Glomerular visceral epithelial cell (primary cell): ENCODE results near the gene ABHD6.
"Not testable (repeated sequence)": the region's sequence is repeated elsewhere in the genome, so short reads cannot be mapped to it uniquely, and the experiment has no call there.

Experiments
- DNase-seq: peaks from one replicate; pipeline ENCODE4 v3.0.0-alpha.2; 2016; ENCODE audit errors: extremely low spot score

The ABHD6 gene

DNA sequence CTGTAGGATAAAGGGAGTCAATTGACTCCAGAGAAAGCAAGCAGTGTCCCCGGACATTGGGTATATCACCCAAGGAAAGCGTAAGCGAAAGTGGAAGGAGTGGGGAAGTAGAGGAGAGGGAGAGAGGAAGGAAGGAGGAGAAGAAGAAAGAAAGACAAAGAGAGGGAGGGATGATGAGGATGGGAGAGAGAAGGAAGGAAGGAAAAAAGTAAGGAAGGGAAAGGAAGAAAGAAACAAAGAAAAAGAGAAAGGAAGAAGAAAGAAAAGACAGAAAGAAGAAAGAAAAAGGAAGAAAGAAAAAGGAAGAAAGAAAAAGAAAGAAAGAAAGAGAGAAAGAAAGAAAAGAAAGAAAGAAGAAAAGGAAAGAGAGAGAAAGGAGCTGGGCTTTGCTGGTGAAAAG, 27.7 kb upstream of the ABHD6 start:
- no peak for DNase-seq

DNA sequence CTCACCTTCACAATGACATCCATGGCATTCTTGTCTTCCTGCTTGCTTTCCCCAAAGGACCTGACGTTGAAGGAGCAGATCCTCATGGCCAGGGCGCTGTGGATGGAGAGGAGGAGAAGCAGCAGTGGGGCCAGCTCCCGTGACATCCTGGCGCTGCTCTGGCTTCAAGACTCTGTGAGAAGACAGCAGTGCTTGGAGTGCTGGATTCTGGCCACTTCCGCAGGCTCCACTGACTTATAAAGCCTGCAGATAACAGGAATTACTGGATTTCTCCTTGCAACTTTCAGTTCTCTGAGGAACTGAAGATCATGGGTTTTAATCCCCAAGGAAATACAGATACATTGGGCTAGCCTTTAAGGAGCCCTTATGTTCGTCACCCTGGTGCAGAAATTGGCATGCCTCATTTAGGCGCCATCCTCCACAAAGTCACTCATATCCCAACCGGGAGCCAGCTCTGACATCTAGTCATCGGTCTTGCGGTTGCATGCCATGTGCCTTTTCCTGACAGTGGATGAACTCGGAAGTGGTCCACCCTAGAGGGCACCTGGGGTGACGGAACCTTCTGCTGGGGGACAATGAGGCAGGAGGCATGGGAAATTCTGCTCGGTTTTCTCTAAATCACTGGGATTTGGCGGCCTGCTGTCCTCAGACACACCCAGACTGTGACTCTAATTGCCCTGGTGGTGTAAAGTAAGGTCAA, 26.7 kb upstream of the ABHD6 start, which contains the start of gene DNASE1L3:
Gene DNASE1L3, minus strand, starts transcription at position 212 of the 700 bp plus-strand sequence. Its CDS starts 66 bp downstream, at position 146.
- DNase-seq, result no peak

DNA sequence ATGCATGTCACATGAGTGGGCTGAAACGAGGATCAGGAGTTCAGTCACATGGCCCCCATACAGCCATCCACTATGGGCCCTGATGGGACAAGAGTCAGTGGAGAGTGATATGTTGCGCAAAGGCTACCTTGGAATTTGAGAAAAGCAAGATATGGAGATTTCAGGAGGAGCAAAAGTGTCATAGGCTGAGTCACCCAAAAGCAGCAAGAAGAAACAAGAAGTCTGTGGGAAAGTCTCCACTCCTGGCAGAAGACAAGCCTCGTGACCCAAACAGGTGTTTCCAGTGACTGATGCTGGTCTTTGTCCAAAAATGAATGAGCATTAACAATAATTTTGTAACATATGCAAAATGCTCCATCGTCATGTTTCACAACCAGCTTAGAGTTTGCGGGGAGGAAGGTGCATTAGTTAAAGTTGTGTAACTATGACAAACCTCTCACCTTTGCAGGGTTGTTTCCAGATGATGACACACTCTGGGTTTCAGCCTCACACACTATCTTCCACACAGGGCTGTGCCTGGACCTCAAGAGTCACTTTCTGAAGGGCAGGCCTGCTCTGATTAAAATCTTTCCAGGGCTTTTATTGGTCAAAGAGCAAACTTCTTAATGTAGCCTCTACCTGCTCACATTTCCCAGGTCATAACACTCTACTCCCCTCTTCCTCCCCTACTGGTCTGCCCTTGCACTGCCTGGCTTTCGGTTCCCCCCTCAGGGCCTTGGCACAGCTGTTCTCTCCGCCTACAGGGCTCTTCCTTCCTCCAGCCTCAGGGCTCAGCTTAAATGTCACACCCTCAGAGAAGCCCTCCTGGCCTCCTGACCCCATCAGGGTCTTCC, 22.9 kb upstream of the ABHD6 start:
- no peak for DNase-seq

DNA sequence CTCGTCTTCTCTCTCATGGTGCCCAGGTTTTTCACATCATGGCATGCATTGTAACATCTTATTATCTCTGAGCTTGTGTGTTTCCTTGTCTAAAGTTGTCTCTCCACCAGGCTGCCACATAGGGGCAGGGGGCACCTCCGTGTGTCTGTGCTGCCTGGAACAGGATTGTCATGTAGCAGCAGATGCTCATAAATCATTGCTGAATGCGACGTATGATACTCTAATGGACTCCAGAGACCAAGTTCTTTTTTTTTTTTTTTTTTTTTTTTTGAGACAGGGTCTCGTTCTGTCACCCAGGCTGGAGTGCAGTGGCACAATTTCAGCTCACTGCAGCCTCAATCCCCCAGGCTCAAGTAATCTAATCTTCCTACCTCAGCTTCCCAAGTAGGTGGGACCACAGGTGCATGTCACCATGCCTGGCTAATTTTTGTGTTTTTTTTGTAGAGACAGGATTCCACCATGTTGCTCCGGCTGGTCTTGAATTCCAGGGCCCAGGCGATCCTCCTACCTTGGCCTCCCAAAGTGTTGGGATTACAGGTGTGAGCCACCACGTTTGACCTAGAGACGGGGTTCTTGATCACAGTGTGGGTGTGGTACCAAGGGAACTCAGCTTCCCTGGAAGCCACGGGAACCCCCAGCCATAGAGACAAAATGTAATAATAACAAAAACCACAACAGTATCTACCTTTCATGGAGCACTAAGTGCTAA, 22.1 kb upstream of the ABHD6 start:
- DNase-seq, result no peak

DNA sequence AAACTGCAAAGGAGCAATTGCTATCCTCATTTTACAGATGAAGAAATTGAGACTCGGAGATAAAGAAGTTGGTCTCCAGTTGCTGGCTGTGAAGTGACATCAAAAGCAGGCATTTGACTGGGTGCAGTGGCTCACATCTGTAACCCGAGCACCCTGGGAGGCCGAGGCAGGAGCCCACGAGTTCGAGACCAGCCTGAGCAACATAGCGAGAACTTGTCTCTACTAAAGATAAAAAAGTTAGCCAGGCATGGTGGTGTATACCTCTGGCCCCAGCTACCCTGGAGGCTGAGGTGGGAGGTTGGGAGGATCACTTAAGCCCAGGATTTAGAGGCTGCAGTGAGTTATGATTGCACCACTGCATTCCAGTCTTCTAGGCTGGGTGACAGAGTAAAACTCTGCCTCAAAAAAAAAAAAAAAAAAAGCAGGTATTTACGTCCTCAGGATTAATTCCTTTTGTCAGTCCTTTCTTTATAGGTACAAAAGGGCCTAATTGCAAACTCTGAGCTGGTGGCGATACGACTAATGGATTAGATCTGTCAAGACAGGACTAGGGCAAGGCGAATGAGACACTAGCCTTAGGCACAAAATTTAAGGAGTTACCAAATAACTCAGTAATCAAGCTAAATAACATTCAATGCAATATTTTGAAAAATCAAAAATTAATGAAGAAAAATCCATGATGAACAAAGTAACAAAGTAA, 20.9 kb upstream of the ABHD6 start:
- DNase-seq, result no peak

DNA sequence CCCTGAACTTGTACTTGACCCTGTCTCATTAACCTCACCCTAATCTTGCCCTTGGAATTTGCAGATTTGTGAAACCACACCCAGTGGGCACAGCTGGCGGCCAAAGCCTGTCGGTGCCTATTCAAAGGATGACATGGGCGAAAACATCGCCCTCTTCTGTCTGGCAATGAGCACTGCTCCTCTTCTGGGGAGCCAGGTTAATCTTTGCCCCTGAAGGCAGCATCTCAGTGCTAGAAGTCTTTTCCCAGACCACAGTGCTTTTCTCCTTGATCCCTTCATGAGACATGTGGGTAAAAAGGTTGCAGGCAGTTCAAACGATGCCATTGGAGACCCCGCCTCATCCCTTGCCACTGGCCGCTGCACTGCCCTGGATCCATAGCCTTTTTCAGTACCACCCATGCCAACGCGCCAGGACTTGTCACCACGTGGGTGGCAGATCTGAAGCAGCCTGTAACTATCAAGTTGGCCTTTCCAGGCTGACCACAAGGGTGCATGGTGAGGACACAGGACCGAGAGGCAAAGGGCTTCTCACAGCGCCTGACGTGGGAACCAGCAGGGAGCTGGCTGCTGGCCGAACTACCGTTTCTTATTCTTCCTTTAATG, 20.3 kb upstream of the ABHD6 start:
- peak; percentile 68 for DNase-seq

DNA sequence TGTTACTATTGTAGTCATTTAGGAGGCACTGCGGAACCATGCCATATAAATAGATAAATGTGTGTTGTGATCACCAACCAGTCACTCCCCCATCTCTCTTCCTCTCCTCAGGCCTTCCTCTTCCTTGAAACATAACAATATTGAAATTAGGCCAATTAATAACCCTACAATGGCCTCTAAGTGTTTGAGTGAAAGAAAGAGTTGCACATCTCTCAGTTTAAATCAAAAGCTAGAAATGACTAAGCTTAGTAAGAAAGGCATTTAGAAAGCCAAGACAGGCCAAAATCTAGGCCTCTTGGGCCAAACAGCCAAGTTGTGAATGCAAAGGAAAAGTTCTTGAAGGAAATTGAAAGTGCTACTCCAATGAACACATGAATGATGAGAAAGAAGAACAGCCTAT, 18.7 kb upstream of the ABHD6 start:
- DNase-seq, result no peak

DNA sequence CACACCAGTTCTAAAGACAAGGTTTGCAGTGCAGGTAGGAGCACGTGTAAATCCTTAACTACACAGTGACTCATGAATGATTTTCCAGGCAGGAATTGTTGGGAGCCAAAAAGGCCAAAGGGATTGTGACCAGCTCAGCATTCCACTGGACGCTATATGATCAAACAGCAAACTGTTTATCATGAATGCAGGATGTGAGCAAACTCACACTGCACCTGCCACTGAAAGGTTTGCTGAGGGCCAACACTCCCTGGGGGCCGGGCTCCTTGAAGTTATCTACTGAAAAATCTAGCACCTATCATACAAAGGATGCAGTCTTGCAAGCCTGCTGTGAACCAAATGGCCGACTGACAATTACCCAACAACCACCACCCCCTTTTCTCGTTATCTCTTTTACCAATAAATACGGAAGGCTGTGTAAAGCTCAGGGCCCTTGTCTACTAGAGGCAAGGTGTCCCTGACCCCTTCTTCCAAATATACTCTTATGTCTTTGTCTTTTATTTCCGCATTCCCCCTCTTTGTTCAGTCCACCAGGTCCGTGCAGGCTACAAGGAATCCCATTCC, 15.3 kb upstream of the ABHD6 start:
- DNase-seq, result peak; percentile 14

DNA sequence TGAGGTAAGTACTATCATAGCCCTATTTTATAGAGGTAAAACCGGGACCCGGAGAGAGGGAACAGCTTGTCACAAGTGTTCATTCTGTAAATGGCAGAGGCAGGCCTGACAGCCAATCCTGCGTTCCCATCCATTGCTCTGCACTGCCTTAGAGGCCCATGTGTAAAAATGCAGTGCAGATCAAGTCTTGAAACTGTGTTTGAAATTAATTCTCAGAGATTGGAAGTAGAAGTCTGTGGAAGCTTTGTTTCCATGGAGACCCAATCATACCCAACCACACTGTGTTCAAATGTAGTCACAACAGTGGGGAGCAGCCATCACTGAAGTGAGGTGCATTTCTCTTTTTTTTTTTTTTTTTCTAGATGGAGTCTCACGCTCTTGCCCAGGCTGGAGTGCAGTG, 13.7 kb upstream of the ABHD6 start:
- no peak for DNase-seq

DNA sequence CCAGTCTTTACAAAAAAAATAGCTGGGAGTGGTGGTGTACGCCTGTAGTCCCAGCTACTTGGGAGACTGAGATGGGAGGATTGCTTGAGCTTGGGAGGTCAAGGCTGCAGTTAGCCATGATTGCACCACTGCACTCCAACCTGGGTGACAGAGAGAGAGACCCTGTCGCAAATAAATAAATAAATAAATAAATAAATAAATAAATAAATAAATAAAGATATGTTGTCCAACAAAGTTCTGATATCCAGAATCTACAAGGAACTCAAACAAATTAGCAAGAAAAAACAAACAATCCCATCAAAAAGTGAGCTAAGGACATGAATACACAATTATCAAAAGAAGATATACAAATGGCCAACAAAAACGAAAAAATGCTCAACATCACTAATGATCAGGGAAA, 9.7 kb upstream of the ABHD6 start:
- not testable (repeated sequence) for DNase-seq

DNA sequence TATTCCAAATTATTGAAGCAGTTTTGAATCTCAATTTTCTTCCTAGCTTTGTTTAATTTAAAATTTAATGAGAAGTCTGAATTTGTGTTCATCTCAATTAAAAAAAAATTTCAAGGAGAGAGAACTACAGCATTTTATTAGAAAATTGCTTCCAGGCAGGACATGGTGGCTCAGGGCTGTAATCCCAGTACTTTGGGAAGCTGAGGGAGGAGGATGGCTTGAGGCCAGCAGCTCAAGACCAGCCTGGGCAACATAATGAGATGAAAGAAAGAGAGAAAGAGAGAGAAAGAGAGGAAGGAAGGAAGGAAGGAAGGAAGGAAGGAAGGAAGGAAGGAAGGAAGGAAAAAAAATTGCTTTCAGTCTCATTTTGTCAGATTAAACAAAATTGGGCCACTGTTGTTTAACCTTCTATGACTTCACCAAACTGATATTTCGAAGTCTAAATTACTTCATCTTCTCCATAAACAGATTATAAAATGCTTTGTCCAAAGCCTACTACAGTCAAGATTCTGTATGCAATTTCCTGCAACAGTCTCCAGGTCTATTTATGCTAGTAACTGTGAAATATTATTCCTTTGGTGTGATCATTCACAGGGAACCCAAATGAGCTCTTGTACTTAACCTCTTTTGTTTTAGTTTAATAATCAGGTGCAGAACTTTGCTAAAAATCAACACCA, 6.6 kb upstream of the ABHD6 start:
- no peak for DNase-seq

DNA sequence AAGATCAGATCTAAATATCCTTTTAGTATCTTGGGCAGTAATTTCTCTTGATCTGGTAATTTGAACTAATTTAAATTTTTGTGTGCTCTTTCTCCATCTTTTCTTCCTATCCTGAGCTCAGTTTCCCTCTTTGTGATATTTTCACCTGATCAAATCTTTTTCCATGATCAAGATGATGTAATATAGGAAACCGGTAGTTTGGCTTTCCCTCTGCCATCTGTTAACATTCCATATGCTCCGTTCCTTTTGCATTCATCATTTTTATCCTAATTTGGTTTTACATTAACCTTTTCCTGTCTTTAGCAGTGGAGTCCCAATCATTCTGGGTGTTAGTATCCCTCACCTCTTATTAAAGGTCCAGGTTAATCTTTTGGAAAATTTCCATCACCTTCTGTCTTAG, 5.9 kb upstream of the ABHD6 start:
- no peak for DNase-seq

DNA sequence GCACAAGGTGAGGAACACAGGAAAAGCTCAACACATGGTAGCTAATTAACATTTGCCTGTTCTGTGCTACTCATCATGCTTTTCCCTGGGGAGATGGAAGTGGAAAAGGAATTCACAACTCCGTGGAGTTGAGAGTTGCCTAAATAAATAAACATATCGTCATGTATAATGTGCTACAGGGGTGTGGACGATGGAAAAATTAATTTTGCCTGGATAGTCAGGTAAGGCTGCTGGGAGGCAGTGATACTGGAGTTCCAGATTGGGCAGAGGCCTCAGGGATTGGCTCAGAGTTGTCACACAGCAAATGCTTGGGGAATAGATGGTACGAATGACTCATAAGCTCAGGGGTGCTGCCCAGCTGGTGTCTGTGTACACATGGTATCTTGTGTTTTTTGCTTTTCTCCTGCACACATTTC, 3.1 kb upstream of the ABHD6 start:
- DNase-seq, result peak; percentile 18

DNA sequence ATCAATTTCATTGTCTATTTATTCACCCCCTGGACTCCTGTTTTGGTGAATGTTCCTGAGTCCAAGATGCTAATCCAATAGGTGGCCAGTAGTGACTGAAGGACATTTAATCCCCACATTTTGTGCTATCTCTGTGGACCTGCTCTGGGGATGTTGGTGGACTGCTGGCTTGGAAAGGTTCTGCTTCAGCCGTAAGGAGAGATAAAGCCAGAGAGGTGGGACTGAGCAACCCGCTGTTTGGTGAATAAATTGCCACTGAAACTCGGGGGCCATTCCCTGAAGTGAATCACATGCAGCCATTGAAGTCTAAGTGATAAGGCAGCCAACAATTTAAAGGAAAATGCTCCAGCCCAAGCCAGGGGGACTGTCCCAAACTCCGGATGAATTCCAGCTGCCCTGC, 1.6 kb upstream of the ABHD6 start:
- no peak for DNase-seq

DNA sequence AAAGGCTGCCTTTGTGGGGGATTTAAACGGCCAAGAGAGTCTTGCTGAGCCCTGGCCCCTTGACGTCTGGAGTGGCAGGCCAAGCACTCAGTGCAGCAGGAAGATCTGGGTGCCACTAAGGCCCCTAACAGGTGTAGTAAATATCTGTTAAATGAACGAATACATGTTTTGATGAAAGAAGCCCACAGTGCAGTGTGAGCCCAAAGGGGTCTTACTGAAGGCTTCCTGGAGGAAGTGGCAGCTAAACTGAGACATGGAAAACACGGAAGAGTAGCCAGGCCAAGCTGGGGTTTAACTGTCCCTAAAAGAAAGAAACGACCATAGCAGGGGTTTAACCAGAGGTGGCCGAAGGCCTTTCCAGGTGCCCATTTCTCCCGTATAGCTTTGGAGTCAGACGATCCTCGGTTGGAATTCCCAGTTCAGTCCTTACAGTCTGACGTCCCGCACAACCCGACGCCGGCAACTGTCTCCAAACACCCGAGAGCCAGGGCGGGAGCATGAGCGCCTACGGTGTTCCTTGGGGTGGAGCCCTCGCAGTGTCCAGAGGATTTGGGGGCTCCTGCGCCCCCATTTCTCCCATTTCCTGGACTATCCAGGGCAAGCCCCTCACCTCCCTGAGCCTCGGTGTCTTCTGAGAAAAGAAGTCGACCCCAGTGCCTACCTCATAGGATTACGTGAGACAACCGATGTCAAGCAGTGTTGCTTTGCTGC, 910 bp upstream of the ABHD6 start:
- DNase-seq, result no peak

DNA sequence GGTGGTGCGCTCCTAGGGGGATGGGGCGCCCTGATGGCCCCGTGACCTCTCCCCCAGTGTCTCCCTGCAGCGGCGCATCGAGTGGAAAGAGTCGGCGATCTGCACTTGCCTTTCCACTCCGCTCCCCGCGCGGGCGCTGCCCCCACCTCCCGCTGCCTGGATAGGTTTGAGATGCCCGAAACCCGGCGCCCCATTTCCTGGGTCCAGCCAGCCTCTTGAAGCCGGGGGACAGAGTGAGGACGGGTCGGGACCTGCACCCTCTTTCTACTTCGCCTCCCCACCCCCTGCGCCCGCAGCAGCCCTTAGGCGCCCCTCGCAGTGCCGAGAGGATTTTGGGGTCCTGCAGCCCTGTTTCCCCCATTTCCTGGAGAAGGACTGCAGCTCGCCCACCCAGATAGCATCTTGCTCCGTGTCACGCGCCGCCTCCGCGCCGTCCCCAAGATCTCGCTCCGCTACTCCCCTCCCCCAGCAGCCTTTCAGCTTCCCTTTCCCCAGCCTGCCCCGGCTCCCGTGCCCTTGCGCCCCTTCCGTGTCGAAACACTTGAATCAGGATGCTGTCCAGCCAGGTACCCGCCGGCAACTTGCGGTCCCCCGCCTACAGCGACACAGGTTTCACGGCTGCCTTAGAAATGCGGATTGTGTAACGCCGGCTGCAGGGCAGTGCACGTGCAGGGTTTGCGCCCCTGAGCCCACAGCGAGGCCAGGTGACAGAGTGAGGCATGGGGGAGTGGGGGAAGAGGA, 519 bp downstream of the ABHD6 start:
- peak; percentile 44 for DNase-seq

DNA sequence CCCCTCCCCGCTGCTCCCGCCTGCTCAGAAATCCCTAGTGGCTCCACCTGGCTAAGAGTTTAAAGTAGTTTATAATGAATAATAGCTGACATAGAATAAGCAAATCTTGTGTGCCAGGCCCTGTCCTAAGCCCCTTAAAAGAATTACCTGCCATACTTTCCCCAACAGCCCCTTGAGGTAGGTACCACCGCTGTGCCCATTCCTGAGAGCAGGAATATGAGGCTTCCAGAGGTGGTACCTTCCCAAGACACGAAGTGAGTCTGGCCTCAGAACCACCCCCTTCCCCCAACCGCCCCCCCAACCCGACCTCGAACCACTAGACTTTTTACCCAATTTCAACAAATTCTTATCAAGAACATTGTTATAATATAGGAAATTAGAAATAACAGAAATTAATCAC, 1.2 kb downstream of the ABHD6 start:
- DNase-seq, result no peak

DNA sequence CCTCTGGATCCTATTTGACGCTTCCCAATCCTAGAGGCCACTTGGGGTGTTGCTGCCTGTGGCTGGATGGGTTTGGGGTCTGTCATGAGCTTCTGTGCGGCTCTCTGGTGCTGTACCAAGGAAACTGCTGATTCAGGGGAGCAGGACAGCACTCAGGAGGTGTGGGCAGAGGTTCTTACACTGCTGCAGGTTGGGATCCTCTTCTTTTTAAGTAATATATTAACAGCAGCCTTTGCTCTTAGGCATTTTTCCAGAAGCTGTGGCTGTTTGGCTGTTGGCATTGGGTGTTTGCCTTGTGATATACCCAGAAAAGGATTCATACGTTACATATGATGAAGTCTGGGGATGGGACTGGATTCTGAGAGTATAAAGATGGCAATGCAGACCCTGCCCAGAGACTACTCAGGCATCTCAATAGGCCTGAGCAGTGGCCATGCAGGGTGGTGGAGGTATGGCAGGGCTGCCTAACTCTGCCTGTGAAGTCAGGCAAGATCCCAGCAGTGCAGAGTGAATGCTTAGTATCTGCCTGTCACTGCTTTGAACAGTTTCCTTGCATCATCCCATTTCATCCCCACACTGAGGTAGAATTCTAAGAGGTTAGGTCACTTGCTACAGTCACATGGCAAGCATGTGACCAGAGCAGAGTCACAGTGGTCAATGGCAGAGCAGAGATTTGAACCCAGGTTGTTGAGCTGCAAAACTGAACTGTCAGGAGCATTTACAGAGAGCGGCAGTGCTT, 3.9 kb downstream of the ABHD6 start:
- DNase-seq, result no peak

DNA sequence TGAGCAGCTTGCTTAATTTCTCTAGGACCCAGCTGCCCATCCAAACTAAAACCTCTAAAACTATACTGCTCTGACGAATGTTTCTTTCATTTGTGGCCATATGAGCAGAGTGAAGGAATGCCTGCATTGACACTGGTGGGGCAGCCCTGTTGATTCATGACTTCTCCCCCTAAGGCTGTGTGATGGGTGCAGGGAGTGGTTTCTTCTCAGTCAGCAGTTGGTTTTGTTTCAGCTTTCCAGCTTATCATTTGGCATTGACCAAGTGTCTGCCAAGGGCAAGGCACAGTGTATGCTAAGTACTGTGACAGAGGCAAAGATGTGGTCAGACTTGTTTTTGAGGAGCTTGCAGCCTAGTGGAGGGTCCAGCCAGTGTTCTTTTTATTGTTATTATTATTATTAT, 4.7 kb downstream of the ABHD6 start:
- DNase-seq, result no peak
